Skeletal muscle cell (primary cell): ENCODE results near the gene SSRP1.

Source experiments
- DNase-seq: peaks from one replicate; pipeline ENCODE4 v3.0.0-alpha.2; 2010; ENCODE audit warnings: low read depth
- H3K4me3 ChIP-seq: 2 replicates; pipeline ENCODE4 v1.5.1; 2011; ENCODE audit warnings: low read depth, mild to moderate bottlenecking, control low read depth, low read length, moderate library complexity

Gene SSRP1

DNA sequence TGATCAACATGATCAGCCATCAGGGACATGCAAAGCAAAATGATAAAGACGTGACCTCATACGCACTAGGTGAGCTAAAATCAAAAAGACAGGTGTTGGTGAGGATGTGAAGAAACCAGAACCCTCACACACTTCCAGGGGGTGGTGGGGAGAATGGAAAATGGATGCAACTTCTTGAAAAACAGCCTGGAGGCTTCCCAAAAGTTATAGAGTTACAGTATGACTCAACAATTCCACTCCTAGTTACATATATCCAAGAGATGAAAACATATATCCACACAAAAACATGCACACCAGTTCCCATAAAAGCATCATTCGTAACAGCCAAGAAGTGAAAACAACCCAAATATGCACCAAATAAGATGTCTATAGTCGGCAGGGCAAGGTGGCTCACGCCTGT lies 56.6 kb downstream of the SSRP1 start:
- DNase-seq: no peak

DNA sequence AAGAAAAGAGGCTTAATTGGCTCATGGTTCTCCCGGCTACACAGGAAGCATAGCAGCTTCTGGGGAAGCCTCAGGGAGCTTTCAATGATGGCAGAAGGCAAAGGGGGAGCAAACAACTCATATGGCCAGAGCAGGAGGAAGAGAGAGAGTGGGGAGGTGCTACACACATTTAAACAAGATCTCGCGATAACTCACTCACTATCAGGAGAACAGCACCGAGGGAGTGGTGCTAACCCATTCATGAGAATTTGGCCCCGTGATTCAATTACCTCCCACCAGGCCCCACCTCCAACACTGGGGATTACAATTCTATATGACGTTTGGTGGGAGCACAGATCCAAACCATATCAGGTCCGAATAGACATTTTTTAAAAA lies 57.0 kb downstream of the SSRP1 start:
- H3K4me3 ChIP-seq: no peak overlapping the region
- DNase-seq: no peak

More for the DNA sequence above, 56.6 kb downstream of the SSRP1 start:
- no peak overlapping the region for H3K4me3 ChIP-seq

- no peak for DNase-seq
- H3K4me3 ChIP-seq: peak overlapping the region; percentile 13
Measured at GRCh38 chr11:57277845-57278720, 57.6 kb downstream of the SSRP1 start.

GRCh38 chr11:57276971-57277675 lies 58.6 kb downstream of the SSRP1 start:
- no peak for DNase-seq
- no peak overlapping the region for H3K4me3 ChIP-seq

- no peak for DNase-seq
Measured at GRCh38 chr11:57276169-57276970, 59.3 kb downstream of the SSRP1 start.

More at GRCh38 chr11:57276169-57276970, 59.3 kb downstream of the SSRP1 start:
- no peak overlapping the region for H3K4me3 ChIP-seq
